GM21447 (cell line): ENCODE data around the gene TEX264.

Experiments
- ATAC-seq: cut with Tn5 transposase; IDR thresholded peaks from one replicate; pipeline ENCODE4 v1.9.1; 2021; ENCODE audit not compliant: unreplicated experiment

TEX264 gene

DNA sequence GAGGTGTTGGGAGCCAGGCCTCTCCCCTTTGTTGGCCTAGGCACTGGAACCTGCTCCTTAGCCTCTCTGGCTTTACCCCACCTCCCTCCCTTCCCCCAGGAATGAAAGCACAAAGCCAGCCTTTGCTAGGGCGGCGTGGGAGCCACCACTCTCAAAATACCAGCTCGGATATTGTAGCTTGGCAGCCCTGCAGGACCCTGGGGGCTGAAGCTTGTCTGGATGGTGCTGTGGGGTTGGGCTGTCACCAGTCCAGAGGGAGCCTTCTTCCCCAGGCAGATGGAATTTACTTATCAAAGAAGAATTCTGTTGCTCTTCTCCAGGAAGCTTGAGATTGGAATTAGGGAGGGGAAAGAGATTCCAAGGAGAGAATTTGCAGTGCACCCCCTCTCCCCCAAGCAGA lies 20.9 kb downstream of the TEX264 start:
- ATAC-seq = no peak

GRCh38 chr3:51692980-51693395 lies 21.9 kb downstream of the TEX264 start:
- ATAC-seq = no peak

GRCh38 chr3:51696954-51697353 lies 25.9 kb downstream of the TEX264 start:
- no peak for ATAC-seq

DNA sequence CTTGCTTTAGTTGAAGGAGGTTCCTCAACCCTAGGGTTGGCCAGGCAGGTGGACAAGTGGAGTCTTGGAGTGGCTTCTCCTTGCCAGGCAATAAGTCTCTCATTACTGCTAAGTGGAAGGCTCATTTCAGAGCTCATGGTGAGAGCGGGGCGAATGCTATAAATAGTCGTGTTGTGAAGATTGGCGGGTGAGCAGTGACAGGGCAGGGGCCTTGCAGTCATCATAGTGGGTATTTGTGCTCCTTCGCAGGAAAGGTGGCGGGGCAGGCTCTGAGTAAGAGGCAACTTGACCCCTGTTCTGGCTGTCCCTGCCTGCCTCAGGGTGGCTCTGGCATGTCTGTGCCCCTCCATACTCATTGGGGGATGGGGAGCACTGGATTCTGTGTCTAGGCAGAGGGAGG lies 27.2 kb downstream of the TEX264 start:
- ATAC-seq = no peak

GRCh38 chr3:51700403-51700802 lies 29.4 kb downstream of the TEX264 start:
- no peak for ATAC-seq

GRCh38 chr3:51702156-51702555 lies 31.1 kb downstream of the TEX264 start:
- ATAC-seq = no peak

GRCh38 chr3:51703068-51703760 lies 32.2 kb downstream of the TEX264 start:
- ATAC-seq = no peak

- no peak for ATAC-seq
Measured at GRCh38 chr3:51703761-51704510, 32.9 kb downstream of the TEX264 start.

DNA sequence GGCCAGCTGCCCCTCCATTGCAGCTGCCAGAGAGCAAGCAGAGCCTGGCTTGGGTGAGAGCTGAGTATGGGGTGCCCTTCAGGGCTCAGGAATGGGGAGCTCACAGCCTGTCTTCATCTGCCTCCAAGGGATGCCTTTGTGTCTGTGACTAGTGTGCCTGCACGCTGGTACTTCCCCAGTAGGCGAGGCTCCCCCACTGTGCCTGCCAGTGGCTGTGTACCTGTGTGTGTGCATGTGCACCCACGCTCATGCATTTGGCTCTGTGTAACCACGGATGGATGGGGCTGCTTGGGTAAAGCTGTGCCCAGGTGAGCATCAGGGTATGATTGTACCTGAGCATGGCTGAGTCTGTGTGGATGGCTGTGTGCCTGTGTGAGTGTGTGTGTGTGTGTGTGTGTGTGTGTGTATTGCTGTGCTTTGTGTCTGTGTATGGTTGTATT lies 33.5 kb downstream of the TEX264 start:
- ATAC-seq = no peak

DNA sequence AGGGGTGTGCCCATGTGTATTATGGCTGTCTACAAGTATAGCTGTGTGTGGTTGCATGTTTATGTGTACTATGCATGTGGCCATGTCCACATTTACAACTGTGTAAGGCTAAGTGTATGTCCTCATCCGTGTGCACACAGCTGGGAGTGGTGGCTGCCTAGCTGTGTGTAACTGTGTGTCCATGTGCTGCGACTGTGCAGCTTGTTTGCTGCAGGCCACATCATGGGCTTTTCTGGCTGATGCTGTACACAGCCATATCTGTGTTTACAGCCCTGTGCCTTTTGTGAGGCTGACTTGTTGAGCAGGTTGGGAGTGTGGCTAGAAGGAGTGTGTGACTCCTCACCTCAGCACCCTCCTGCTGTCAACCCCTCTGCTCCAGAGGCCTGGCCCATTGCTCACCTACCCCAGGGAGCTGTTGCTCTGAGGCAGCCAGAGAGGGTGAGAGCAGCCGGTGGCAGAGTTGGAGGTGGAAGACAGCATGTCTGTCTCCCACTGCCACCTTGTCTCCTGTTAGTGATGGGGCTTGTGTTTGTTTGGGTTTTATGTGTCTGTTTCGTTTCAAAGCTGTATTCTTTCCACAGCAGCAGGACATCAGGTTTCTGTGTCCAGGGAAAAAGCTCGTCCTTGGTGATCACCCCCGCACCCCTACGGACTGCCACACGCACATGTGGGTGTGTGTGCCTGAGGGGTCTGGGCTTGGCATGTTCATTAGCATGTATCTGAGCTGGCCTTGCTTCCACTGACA lies 34.4 kb downstream of the TEX264 start:
- ATAC-seq = no peak

- no peak for ATAC-seq
Measured at GRCh38 chr3:51706021-51706485, 35.0 kb downstream of the TEX264 start.

DNA sequence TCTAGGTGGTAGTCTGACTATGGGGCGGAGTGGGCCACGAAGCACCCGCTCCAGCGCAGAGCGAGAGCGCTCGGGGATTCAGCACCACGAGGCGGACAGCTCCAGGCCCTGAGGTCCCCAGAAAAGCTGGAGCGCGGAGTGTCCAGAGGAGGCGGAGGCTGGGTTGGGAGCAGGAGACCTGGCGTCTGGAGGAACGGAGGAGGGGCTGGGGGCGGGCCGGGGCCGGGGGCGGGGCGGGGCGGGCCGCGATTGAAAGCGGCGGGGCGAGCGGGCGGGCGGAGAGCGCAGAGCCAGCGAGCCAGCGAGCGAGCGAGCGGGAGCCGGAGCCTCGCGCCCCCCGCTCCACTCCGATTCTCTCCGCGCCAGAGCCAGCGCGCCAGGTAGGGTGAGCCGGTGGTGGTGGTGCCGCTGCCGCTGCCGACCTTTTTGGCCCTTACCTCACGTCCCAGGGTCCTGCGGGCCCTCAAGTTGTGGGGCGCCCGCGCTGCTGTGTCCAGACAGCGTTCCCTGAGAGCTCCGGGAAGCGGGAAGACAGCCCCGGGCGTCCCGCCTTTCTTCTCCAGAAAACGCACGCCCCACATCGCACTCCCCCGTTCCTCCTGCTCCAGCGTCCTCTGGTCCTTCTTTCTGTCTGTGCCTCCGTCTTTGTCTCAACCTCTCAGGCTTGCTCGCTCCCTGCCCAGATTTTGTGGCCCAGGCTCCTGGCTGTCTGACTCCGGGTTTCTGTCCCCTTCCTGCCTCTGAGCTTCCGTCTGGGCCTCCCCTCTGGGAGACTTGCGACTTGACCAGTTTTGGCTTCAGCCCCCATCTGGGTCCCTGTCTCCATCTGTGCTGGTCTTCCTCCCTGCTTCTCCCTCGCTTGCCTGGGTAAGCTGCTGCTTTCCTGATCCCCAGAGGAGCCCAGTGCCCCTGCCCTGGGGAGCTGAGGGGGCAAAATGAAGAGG lies 36.0 kb downstream of the TEX264 start, which contains the start of gene GRM2:
TSS of gene GRM2 (plus strand) at position 281 of the 944 bp plus-strand sequence. CDS start 1,916 bp downstream, outside the sequence.
- ATAC-seq = no peak

GRCh38 chr3:51708216-51708845 lies 37.3 kb downstream of the TEX264 start:
- ATAC-seq = no peak

GRCh38 chr3:51709004-51709420 lies 38.0 kb downstream of the TEX264 start:
- ATAC-seq = no peak

DNA sequence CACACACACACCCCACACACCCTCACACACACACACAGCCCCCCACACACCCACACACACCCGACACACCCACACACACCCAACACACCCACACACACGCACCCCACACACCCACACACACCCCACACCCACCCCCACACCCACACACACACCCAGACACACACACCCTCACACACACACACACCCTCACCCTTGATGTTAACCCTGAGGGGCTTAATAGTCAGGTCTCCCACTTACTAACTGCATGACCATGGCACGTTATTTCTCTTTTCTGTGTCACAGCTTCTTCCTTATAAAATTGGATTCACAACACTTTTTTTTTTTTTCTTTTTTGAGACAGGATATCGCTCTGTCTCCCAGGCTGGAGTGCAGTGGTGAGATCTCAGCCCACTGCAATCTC lies 38.6 kb downstream of the TEX264 start:
- ATAC-seq = no peak

DNA sequence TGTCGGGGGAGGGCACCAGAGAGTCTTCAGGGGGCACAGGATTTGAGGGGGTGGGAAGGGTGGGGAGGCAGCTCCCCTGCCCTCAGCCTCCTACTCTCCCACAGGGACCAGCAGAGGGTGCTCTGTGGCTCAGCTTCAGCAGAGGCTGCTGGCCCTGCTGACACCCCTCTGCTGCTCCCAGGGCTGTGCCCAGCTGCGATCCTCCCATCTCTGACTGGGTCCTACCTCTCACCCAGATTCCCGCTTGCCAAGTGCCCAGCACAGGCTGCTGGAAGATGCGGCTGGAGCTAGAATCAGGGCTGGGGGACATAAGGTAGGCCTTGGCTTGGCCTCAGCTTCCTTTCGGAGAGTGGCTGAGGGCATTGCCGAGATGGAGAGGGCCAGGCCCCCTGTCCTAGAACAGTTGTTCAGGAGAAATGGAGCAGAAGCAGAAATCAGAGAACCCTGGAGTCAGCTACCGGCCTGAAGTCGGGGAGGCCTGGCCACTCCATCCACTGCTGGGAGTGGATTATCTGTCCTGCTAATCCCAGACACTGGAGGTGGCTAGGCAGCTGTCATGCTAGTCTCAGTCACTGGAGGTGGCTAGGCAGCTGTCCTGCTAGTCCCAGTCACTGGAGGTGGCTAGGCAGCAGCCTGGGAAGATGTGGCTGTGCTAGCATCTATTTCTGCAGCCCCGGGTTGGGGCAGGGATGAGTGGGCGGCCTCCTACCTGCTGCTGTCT lies 39.7 kb downstream of the TEX264 start:
- ATAC-seq = no peak

DNA sequence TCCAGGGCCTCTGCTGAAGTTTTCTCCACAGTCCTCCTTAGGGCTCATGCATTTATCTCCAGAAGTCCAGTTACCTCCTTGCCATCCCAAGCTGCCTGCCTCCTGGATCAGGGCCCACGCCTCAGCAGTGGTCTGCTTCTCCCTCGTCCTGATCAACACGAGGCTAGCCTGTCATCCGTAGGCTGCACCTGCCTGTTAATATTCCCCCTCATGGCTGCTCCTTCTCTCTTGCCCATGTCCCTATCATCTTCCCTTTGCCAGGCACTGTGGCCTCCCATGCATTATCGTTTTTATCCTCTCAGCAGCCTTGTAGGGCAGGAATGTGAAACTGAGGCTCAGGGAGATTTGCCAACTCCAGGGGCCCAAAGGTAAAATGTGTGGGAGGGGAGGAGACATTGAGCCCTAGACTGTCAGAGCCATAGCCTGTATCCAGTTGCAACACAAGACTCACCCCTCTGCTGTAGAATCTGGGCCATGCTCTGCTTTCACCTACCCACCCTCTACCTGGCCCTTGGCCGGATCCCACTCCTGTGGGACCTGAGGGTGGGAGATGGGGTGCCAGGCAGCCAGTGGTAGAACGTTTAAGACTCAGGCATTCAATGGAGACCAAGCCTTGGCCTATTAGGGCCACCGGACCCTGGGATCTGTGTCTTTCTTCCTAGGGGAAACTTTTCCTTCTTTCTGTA lies 40.4 kb downstream of the TEX264 start:
- no peak for ATAC-seq

DNA sequence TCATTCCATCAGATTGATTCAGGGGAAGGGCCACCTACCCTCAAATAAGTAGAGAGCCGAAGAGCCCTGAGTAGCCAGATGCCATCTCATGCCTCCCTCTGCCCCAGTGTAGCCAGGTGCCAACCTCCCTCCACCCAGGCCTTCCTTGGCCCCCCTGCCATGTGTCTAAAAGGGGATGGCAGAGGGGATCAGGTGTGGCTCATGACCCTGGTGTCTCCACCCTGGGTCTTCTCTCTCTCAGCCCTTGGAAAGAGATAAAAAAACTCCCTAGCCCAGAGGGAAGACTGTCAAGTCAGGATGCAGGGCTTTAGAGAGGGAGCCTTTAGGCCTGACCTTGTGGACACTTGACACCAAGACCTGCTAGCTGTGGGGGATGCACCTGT lies 41.0 kb downstream of the TEX264 start:
- no peak for ATAC-seq

- ATAC-seq = no peak
Measured at GRCh38 chr3:51712511-51712931, 41.5 kb downstream of the TEX264 start.
